Pancreas (tissue), 10 donors: ENCODE data around the gene CHST8. TPM values are rescaled to one million over a fixed set of nuclear protein-coding genes. Genes with fewer than 3 reads are reported as not detected.

ENCODE experiments used
- ATAC-seq, 4 donors: fragments of 200-7000 bp; cut with Tn5 transposase; one replicate each; pipeline versions ENCODE4 v1.8.0 to v1.9.1; 2020; ENCODE audit warnings: mild to moderate bottlenecking in 4 of 4, moderate library complexity in 4 of 4
- DNase-seq, 6 donors: peaks; one replicate each; pipeline ENCODE4 v3.0.0-alpha.2; 2020
- FAIRE-seq: peaks from 2 replicates; lab custom pipeline; 2012; peaks lifted over from hg19 to GRCh38; lab: Jason Lieb, UNC
- H3K27ac ChIP-seq, 4 donors: fragments of 200-600 bp; sonication (generic); 1 replicate in 3 of 4; 2 replicates in 1 of 4; pipeline versions ENCODE4 v1.5.0 to v1.8.0; 2020
- H3K27me3 ChIP-seq, 4 donors: fragments of 200-600 bp; one replicate each; pipeline ENCODE4 v1.8.0; 2021
- H3K36me3 ChIP-seq, 3 donors: fragments of 200-600 bp; sonication (generic) in 1 of 3; one replicate each; pipeline versions ENCODE4 v1.5.0 to v1.8.0; 2020 to 2021
- H3K4me1 ChIP-seq, 3 donors: fragments of 200-600 bp; one replicate each; pipeline ENCODE4 v1.8.0; 2021
- H3K4me3 ChIP-seq, 4 donors: fragments of 200-600 bp; sonication (generic) in 2 of 4; one replicate each; pipeline versions ENCODE4 v1.5.0 to v1.8.0; 2020 to 2021
- H3K9me3 ChIP-seq, 4 donors: fragments of 200-600 bp; one replicate each; pipeline ENCODE4 v1.8.0; 2021
- WGBS, 2 donors: extraction: QIAGEN DNeasy Blood & Tissue Kit; methylation state at CpG; one replicate each; pipeline ENCODE4 v1.1.7; 2013; 5-methylcytosine and 5-hydroxymethylcytosine counted together
- intact Hi-C, 3 donors: fragments of 100-400 bp; cut with DNase I; formaldehyde crosslinking; loops; one replicate each; pipeline versions ENCODE4 v1.11.1 to v1.14.2; 2022
- polyA plus RNA-seq, 2 donors: library from polyadenylated mRNA; stranded (reverse); fragments of 200-250 nt; gene quantifications; one replicate each; pipeline ENCODE4 v1.2.3, GENCODE V29; 2013
- total RNA-seq, 6 donors: library from RNA; stranded (reverse); fragmentation: NEBNext Ultra II Directional in 4 of 6; extraction: Animal tissue kit (Norgen Biotek cat#: 25700) in 4 of 6; gene quantifications; one replicate each; pipeline versions ENCODE4 v1.2.1 to v1.2.4, GENCODE V29; 2021 to 2023
- TF ChIP-seq, protein P1 (sequence below), 4 donors: fragments of 200-600 bp; sonication (generic) in 3 of 4; IDR thresholded peaks; one replicate each; pipeline versions ENCODE4 v1.5.0 to v1.8.0; 2021; ENCODE audit warnings: antibody characterized with exemption in 4 of 4
- donor health status: healthy with polysubstance abuse.
- donor health status: DM: no; HTN: no; CAD: no; lungs with moderate emphysema.
- donor health status: DM: no; HTN: no; CAD: no.
- donor health status: control.
- donor health status: control.
- donor health status: Bipolar disorder and iron deficiency.
- donor health status: DM: yes; HTN: yes; CAD: no.
- donor health status: DM: no; HTN: no; CAD: no.
- donor health status: DM: no; HTN: no; CAD: no.
- donor health status: DM: yes; HTN: yes; CAD: no.

CHST8 gene
- total and polyA plus RNA-seq, 8 donors = 0.41 to 3.6 (median 0.89) TPM

DNA sequence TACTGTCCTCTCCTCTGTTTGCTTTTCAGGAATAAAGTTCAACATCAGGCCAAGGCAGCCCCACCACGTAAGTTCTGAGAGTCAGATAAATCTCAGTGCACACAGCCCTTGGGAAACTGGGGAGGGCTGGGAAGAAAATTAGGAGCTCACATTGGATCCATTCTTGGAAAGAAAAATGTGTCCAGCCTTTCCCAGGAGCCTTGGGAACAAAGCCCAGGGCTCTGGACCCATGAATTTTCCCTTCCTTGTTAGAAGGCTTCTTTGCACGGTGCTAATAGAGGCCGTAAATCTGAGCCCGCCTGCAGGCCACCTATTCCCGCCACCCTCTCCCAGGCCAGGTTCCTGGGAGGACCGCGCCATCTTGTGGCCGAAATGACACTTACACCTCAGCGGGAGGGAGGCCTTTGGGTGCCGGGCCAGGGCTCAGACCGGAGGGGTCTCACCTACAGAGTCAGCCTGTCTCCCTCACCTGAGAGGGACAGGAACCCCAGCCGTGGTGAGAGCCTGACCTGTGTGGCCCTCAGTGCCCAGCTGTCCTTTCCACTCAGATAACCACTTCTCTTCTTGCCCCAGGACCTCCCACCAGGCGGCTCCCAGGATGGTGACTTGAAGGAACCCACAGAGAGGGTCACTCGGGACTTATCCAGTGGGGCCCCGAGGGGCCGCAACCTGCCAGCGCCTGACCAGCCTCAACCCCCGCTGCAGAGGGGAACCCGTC, 149.8 kb downstream of the CHST8 start:
- H3K27ac ChIP-seq = no peak overlapping the region
- intact Hi-C loops = loop anchor here (5.0 to 10.0 kb wide), 4 partner anchors 339 to 534 kb away; no protein-coding TSS in a partner anchor
- TF ChIP-seq, protein P1, sequence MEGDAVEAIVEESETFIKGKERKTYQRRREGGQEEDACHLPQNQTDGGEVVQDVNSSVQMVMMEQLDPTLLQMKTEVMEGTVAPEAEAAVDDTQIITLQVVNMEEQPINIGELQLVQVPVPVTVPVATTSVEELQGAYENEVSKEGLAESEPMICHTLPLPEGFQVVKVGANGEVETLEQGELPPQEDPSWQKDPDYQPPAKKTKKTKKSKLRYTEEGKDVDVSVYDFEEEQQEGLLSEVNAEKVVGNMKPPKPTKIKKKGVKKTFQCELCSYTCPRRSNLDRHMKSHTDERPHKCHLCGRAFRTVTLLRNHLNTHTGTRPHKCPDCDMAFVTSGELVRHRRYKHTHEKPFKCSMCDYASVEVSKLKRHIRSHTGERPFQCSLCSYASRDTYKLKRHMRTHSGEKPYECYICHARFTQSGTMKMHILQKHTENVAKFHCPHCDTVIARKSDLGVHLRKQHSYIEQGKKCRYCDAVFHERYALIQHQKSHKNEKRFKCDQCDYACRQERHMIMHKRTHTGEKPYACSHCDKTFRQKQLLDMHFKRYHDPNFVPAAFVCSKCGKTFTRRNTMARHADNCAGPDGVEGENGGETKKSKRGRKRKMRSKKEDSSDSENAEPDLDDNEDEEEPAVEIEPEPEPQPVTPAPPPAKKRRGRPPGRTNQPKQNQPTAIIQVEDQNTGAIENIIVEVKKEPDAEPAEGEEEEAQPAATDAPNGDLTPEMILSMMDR (IDR thresholded peaks at IDR 0.05) = peak; percentile 82 to 88 (median 86)
- H3K27me3 ChIP-seq = no peaks in the 10 kb centered on the region
- WGBS, 2 donors = 20 to 23% methylated on average over 19 of the region's 19 CpGs
- no peaks in the 10 kb centered on the region for H3K9me3 ChIP-seq
- FAIRE-seq = no peak
- peak; percentile 53 to 97 (median 80) for DNase-seq
- H3K36me3 ChIP-seq = no peaks in the 10 kb centered on the region
- H3K4me1 ChIP-seq = no peaks in the 10 kb centered on the region
- ATAC-seq = peak; percentile 79 to 94 (median 92)
- no peak overlapping the region for H3K4me3 ChIP-seq

DNA sequence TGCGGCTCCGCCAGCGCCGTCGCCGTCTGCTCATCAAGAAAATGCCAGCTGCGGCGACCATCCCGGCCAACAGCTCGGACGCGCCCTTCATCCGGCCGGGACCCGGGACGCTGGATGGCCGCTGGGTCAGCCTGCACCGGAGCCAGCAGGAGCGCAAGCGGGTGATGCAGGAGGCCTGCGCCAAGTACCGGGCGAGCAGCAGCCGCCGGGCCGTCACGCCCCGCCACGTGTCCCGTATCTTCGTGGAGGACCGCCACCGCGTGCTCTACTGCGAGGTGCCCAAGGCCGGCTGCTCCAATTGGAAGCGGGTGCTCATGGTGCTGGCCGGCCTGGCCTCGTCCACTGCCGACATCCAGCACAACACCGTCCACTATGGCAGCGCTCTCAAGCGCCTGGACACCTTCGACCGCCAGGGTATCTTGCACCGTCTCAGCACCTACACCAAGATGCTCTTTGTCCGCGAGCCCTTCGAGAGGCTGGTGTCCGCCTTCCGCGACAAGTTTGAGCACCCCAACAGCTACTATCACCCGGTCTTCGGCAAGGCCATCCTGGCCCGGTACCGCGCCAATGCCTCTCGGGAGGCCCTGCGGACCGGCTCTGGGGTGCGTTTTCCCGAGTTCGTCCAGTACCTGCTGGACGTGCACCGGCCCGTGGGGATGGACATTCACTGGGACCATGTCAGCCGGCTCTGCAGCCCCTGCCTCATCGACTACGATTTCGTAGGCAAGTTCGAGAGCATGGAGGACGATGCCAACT, 150.5 kb downstream of the CHST8 start:
- intact Hi-C loops = loop anchor here (5.0 to 10.0 kb wide), 4 partner anchors 340 to 535 kb away; no protein-coding TSS in a partner anchor
- Histone ChIP-seq H3K9me3 (no peaks in the 10 kb centered on the region), H3K27ac (no peak overlapping the region), H3K4me1 (no peaks in the 10 kb centered on the region), H3K4me3 (no peak overlapping the region), H3K27me3 (no peaks in the 10 kb centered on the region), H3K36me3 (no peaks in the 10 kb centered on the region)
- ATAC-seq = no peak
- 80 to 90% methylated on average over 72 of the region's 72 CpGs for WGBS, 2 donors
- TF ChIP-seq, protein P1 (IDR thresholded peaks at IDR 0.05) = no peak
- DNase-seq = peak in 2 of 6 donors; percentile 57 to 75
- no peak for FAIRE-seq

DNA sequence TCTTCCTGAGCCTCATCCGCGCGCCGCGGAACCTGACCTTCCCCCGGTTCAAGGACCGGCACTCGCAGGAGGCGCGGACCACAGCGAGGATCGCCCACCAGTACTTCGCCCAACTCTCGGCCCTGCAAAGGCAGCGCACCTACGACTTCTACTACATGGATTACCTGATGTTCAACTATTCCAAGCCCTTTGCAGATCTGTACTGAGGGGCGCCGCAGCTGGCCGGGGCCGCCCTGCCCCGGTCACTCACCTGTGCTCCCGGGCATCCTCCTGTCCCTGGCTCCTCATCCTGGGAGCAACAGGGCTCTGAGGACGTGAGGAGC, 151.1 kb downstream of the CHST8 start:
- intact Hi-C loops = loop anchor here (5.0 to 10.0 kb wide), 4 partner anchors 341 to 536 kb away; no protein-coding TSS in a partner anchor
- no peaks in the 10 kb centered on the region for H3K4me1 ChIP-seq
- H3K4me3 ChIP-seq = no peak overlapping the region
- H3K27me3 ChIP-seq = no peaks in the 10 kb centered on the region
- FAIRE-seq = no peak
- no peaks in the 10 kb centered on the region for H3K9me3 ChIP-seq
- no peak for ATAC-seq
- no peaks in the 10 kb centered on the region for H3K36me3 ChIP-seq
- TF ChIP-seq, protein P1 (IDR thresholded peaks at IDR 0.05) = no peak
- 82 to 88% methylated on average over 23 of the region's 23 CpGs for WGBS, 2 donors
- no peak overlapping the region for H3K27ac ChIP-seq
- DNase-seq = peak in 1 of 6 donors; percentile 55

DNA sequence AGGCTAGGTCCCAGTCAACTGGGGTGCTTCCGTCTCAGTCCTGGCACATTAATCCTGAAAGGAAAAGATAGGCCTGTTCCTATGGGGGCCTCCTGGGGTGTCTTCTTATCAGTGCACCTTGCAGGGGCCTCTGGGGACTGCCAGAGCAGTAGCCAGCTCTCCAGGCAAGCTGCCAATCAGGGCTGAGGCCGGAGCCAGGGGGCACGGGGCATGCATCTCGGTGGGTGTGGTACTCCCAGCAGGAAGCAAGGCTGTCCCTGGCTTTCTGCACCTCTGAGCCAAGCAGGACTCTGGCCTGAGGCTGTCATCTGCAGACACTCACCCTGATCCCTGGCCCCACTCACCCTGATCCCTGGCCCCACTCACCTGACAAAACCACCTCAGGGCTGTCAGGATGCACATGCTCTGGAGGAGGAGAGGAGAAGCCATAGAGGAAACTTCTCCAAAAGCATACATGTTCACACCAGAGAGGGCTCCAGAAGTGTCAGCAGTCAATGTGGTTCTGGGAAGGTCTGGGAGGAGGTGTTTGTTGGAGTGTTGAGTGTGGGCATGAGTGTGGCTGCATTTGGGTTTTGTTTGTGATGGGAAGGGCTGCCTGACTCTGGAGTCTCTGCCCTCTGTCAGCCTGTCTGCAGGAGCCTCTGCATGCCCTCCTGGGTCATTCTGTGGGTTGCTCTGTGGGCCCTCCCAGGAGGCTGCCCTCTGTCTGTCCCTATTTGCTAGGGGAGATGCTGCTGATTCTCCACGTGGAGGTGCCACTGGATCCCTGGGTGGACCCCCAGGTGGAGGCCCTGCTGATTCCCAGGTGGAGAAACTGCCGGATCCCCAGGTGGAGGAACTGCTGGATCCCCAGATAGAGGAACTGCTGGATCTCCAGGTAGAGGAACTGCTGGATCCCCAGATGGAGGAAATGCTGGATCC, 152.2 kb downstream of the CHST8 start:
- DNase-seq = no peak
- no peak overlapping the region for H3K27ac ChIP-seq
- 31 to 44% methylated on average over 6 of the region's 6 CpGs for WGBS, 2 donors
- TF ChIP-seq, protein P1 (IDR thresholded peaks at IDR 0.05) = no peak
- H3K9me3 ChIP-seq = no peaks in the 10 kb centered on the region
- no peak for ATAC-seq
- FAIRE-seq = no peak
- no peak overlapping the region for H3K4me3 ChIP-seq
- no peaks in the 10 kb centered on the region for H3K36me3 ChIP-seq
- intact Hi-C loops = loop anchor here (5.0 to 10.0 kb wide), 4 partner anchors 342 to 537 kb away; no protein-coding TSS in a partner anchor
- no peaks in the 10 kb centered on the region for H3K4me1 ChIP-seq
- no peaks in the 10 kb centered on the region for H3K27me3 ChIP-seq
